ENCODE measurements around the gene PTGDS.

PTGDS gene

DNA sequence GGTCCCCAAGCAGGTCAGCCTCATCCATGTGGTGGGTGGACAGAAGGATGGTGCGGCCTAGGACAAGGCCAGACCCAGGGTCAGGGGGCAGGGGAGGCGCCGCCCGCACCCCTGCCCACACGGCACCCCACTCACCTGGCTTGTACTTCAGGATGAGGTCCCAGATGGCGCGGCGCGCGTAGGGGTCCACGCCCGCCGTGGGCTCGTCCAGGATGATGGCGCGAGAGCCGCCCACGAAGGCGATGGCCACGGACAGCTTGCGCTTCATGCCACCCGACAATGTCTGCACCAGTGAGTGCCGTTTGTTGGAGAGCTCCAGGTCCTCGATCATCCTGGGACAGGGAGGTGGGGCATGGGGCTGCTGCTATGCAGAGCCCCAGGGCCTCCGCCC, 38.2 kb downstream of the PTGDS start:
- TF ChIP-seq POLR2A (IDR thresholded peaks at IDR 0.05; ENCODE audit: low read length) (no peak), GATA1 (IDR thresholded peaks at IDR 0.05; ENCODE audit: low read depth, low read length) (no peak)
- no peak for DNase-seq

- no peak for DNase-seq
- TF ChIP-seq GATA1 (IDR thresholded peaks at IDR 0.05; ENCODE audit: low read depth, low read length) (no peak), POLR2A (IDR thresholded peaks at IDR 0.05; ENCODE audit: low read length) (no peak)
Observed at GRCh38 chr9:137015976-137016375, 38.7 kb downstream of the PTGDS start.

- DNase-seq = no peak
- no peak for TF ChIP-seq POLR2A (IDR thresholded peaks at IDR 0.05; ENCODE audit: low read length)
- no peak for TF ChIP-seq GATA1 (IDR thresholded peaks at IDR 0.05; ENCODE audit: low read depth, low read length)
Observed at GRCh38 chr9:137016436-137016835, 39.1 kb downstream of the PTGDS start.

GRCh38 chr9:137017071-137017470, 39.8 kb downstream of the PTGDS start:
- no peak for DNase-seq
- TF ChIP-seq POLR2A (IDR thresholded peaks at IDR 0.05; ENCODE audit: low read length) (no peak), GATA1 (IDR thresholded peaks at IDR 0.05; ENCODE audit: low read depth, low read length) (no peak)

DNA sequence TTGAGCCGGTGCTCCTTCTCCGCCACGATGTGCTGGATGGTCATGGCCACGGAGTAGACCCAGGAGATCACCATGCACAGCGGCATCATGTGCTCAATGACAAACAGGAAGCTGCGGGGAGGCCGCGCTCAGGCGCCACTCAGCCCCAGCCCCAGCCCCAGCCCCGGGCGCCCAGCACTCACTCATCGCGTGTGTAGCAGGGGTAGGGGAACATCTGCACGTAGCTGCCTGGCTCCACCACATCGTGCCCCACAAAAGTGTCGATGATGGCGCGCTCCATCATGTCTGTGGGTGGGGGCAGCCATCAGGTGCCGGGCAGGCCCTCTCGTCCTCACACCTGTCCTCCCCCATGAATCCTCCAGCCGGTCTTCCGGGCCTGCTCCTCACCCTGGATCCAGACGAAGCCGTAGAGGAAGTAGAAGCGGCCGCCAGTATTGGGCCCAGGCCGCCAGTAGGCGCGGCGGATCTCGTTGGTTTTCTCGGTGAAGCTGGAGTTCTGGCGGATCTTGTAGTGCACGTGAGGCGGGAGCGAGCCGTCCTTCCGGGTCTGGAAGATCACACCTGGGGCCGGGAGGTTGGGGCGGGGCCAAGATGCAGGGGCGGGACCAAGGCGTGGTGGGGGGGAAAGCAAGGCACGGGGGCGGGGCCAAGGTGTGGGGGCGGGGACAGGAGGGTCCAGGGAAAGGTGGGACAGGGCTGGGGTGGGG, 40.6 kb downstream of the PTGDS start:
- TF ChIP-seq POLR2A (IDR thresholded peaks at IDR 0.05; ENCODE audit: low read length) (no peak), GATA1 (IDR thresholded peaks at IDR 0.05; ENCODE audit: low read depth, low read length) (no peak)
- no peak for DNase-seq

DNA sequence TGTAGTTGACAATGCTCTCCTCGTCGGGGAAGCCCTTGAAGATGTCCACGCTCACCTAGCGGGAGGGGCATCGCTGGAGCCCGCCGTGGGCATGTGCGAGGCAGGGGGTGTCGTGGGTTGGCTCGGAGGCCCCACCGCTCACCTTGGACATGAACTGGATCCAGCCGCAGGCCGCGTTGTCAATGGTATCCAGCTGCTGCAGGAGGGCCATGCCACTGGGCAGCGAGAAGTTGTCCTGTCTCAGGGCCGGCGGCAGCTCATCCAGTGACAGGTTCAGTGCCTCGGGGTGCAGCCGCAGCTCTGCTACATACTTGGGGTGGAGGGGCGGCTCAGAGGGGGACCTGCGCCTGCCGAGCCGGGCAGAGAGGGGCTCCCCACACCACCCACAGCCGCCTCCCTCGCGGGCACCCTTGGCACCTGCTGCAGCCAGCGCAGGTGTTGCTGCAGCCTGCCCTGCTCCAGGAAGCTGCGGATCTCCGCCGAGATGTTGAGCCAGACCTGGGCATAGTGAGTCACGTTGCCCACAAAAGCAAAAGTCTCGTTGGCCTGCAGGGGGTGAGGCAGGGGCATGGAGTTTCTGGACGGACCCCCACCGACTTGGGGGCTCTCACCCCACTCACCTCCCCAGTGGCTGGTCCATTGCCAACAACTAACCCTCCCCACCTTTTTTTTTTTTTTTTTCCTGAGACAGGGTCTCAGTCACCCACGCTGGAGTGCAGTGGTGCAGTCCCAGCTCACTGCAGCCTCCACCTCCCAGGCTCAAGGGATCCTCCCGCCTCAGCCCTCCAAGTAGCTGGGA, 41.7 kb downstream of the PTGDS start:
- no peak for DNase-seq
- TF ChIP-seq GATA1 (IDR thresholded peaks at IDR 0.05; ENCODE audit: low read depth, low read length) = no peak
- no peak for TF ChIP-seq POLR2A (IDR thresholded peaks at IDR 0.05; ENCODE audit: low read length)

DNA sequence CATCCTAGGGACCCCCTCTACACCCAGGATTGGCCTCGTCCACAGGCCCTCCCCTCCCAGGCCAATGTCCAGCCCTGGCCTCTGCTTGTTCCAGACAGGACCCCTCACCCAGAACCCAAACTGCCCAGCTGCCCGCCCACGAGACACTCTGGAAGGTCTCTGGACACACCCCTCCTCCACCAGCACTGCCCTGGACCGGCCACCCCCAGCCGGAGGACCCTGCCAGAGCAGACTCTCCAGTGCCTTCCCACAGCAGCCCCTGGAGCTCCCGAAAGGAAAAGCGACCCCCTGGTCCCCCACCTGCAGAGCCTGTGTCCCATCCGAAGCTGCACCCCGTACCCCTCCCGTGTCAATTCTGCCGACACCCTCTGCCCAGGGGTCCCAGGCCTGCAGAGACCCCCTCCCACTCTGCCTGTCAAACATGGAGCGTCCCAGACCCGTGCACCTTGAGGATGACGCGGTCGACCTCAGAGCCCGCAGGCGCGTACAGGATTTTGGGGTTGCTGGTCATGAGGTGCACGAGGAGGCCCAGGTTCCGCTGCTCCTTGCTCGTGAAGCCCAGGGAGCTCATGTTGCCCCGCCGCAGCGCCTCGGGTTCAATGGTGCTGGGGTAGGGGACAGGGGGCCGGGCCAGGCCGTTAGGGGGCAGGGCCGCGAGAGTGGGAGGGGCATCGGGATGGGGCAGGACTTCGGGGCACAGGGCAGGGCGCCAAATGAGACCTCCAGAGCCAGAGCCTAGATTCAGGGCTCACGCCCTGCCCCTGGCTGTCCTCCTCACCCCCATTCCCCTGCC, 42.8 kb downstream of the PTGDS start:
- TF ChIP-seq GATA1 (IDR thresholded peaks at IDR 0.05; ENCODE audit: low read depth, low read length) = no peak
- no peak for DNase-seq

GRCh38 chr9:137020771-137021567, 43.7 kb downstream of the PTGDS start:
- no peak for DNase-seq
- TF ChIP-seq POLR2A (IDR thresholded peaks at IDR 0.05; ENCODE audit: low read length) (no peak), GATA1 (IDR thresholded peaks at IDR 0.05; ENCODE audit: low read depth, low read length) (no peak)

- TF ChIP-seq GATA1 (IDR thresholded peaks at IDR 0.05; ENCODE audit: low read depth, low read length) = no peak
- TF ChIP-seq POLR2A (IDR thresholded peaks at IDR 0.05; ENCODE audit: low read length) = no peak
- no peak for DNase-seq
Observed at GRCh38 chr9:137021568-137021978, 44.3 kb downstream of the PTGDS start.

- TF ChIP-seq POLR2A (IDR thresholded peaks at IDR 0.05; ENCODE audit: low read length) = no peak
- TF ChIP-seq GATA1 (IDR thresholded peaks at IDR 0.05; ENCODE audit: low read depth, low read length) = no peak
- peak; percentile 83 to 89 for DNase-seq
Observed at GRCh38 chr9:137021979-137022661, 44.8 kb downstream of the PTGDS start.

- TF ChIP-seq GATA1 (IDR thresholded peaks at IDR 0.05; ENCODE audit: low read depth, low read length) (no peak), POLR2A (IDR thresholded peaks at IDR 0.05; ENCODE audit: low read length) (no peak)
- DNase-seq = no peak
Observed at GRCh38 chr9:137022662-137023008, 45.3 kb downstream of the PTGDS start.

- TF ChIP-seq POLR2A (IDR thresholded peaks at IDR 0.05; ENCODE audit: low read length) (no peak), GATA1 (IDR thresholded peaks at IDR 0.05; ENCODE audit: low read depth, low read length) (no peak)
- DNase-seq = no peak
Observed at GRCh38 chr9:137023157-137023556, 45.9 kb downstream of the PTGDS start.

DNA sequence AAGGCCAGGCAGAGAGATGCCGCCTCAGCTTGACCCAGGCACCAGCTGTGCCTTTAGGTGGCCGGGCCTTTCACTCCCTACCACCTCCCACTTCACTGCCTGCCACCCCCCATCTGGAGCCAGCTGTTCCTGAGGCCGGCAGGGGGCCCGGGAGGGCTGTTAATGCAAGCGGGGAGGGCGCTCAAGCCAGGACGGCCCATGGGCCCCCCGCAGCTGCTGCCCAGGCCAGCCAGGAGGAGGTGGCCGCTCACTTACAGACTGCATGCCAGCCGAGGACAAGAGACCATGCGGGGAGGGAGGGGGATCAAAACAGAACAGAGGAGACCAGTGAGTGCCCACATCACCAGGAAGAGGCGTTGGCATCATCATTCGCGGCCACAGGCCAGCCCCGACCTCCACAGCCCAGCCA, 46.3 kb downstream of the PTGDS start:
- no peak for DNase-seq
- TF ChIP-seq GATA1 (IDR thresholded peaks at IDR 0.05; ENCODE audit: low read depth, low read length) (no peak), POLR2A (IDR thresholded peaks at IDR 0.05; ENCODE audit: low read length) (no peak)

All from erythroblast (primary cell).